K562 (cell line): ENCODE results near the gene LSM14B. TPM values are rescaled to one million over a fixed set of nuclear protein-coding genes. Genes with fewer than 3 reads are reported as not detected.

Experiments
- ATAC-seq: fragments of 200-7000 bp; cut with Tn5 transposase; 3 replicates; pipeline ENCODE4 v1.9.1; 2020; ENCODE audit warnings: moderate library complexity
- BruUV-seq: library from RNA; stranded (reverse); fragments of 400-500 nt; replicated peaks from 2 replicates; lab custom pipeline; 2021; lab: Mats Ljungman, UMichigan
- CTCF ChIA-PET: fragments of 300-600 bp; formaldehyde crosslinking; extraction: SDS; loops from one replicate; lab custom pipeline; 2021; ENCODE audit warnings: low intra/inter-chr PET ratio; lab: Yijun Ruan, JAX
- POLR2A ChIA-PET: fragments of 300-600, 350-650 bp; sonication (Branson Sonifier 250); formaldehyde crosslinking; extraction: SDS; loops from one replicate; lab custom pipeline; 2021; ENCODE audit warnings: antibody characterized with exemption, inconsistent platforms; lab: Yijun Ruan, JAX
- DNase-seq, 4 experiments: peaks; one replicate each; pipeline versions ENCODE4 v3.0.0 to v3.0.0-alpha.2; 2011 to 2018; ENCODE audit warnings: low spot score in 3 of 4, mixed read lengths in 3 of 4; ENCODE audit errors: extremely low read depth in 1 of 4
- FAIRE-seq: peaks from 2 replicates; lab custom pipeline; 2011; peaks lifted over from hg19 to GRCh38; lab: Jason Lieb, UNC
- H2AFZ ChIP-seq: 2 replicates; pipeline ENCODE4 v1.6.0; 2011; ENCODE audit warnings: low read depth, low read length, control low read depth, inconsistent platforms
- H3K27ac ChIP-seq: fragments of 200-600 bp; 3 replicates; pipeline ENCODE4 v1.8.0; 2011; ENCODE audit warnings: low read depth, mild to moderate bottlenecking, control low read depth, inconsistent platforms, low read length, moderate library complexity, mixed read lengths; ENCODE audit errors: extremely low read depth
- H3K27me3 ChIP-seq, 2 experiments: fragments of 300-600 bp in 1 of 2; 2 replicates in 1 of 2; 3 replicates in 1 of 2; pipeline versions ENCODE4 v1.6.0 to v1.8.0; 2011; ENCODE audit warnings: inconsistent platforms in 2 of 2, low read length in 2 of 2, mild to moderate bottlenecking in 1 of 2, mixed read lengths in 1 of 2, moderate library complexity in 1 of 2; ENCODE audit not compliant: control insufficient read depth in 2 of 2, insufficient read depth in 2 of 2
- H3K36me3 ChIP-seq: fragments of 300-600 bp; 3 replicates; pipeline ENCODE4 v1.8.0; 2011; ENCODE audit warnings: mild to moderate bottlenecking, low read length, inconsistent platforms; ENCODE audit not compliant: control insufficient read depth, insufficient read depth
- H3K4me1 ChIP-seq, 2 experiments: fragments of 200-600 bp in 1 of 2; replicated peaks in 1 of 2; 2 replicates in 1 of 2; 3 replicates in 1 of 2; pipeline versions ENCODE4 v1.5.1 to v1.8.0; 2011; ENCODE audit warnings: inconsistent platforms in 2 of 2, low read length in 2 of 2, mild to moderate bottlenecking in 1 of 2, mixed read lengths in 1 of 2, moderate library complexity in 1 of 2; ENCODE audit not compliant: control insufficient read depth in 2 of 2, insufficient read depth in 2 of 2
- H3K4me2 ChIP-seq: 2 replicates; pipeline ENCODE4 v1.6.1; 2011; ENCODE audit warnings: low read length, control low read depth, inconsistent platforms, mixed read lengths; ENCODE audit not compliant: insufficient read depth
- H3K4me3 ChIP-seq: fragments of 200-600 bp; sonication (generic), shearing (Covaris generic); 2 replicates; pipeline ENCODE4 v1.5.1; 2016; ENCODE audit warnings: control low read depth, inconsistent platforms
- H3K79me2 ChIP-seq: fragments of 200-600 bp; 3 replicates; pipeline ENCODE4 v1.8.0; 2011; ENCODE audit warnings: low read length, inconsistent platforms; ENCODE audit not compliant: control insufficient read depth, insufficient read depth
- H3K9ac ChIP-seq, 2 experiments: 2 replicates each; pipeline versions ENCODE4 v1.6.0 to v1.6.1; 2011; ENCODE audit warnings: low read depth in 2 of 2, low read length in 2 of 2, control low read depth in 1 of 2, inconsistent platforms in 1 of 2, mild to moderate bottlenecking in 1 of 2, mixed read lengths in 1 of 2; ENCODE audit not compliant: insufficient read depth in 1 of 2
- H3K9me1 ChIP-seq: one replicate; pipeline ENCODE4 v1.6.0; 2011; ENCODE audit warnings: inconsistent platforms, mild to moderate bottlenecking, low read length, moderate library complexity; ENCODE audit not compliant: control insufficient read depth, insufficient read depth
- H3K9me3 ChIP-seq: replicated peaks from 2 replicates; pipeline ENCODE4 v1.5.1; 2011; ENCODE audit warnings: low read depth, low read length, inconsistent platforms; ENCODE audit not compliant: control insufficient read depth, insufficient read depth
- H4K20me1 ChIP-seq: replicated peaks from 2 replicates; pipeline ENCODE4 v1.6.1; 2011; ENCODE audit warnings: low read length, inconsistent platforms, mixed read lengths; ENCODE audit not compliant: control insufficient read depth, insufficient read depth
- KAT7 ChIP-seq: sonication (generic); formaldehyde crosslinking; IDR thresholded peaks from 2 replicates; pipeline ENCODE4 v1.8.0; 2022; ENCODE audit warnings: missing genetic modification reagents, mild to moderate bottlenecking, borderline replicate concordance
- LEF1 ChIP-seq: fragments of 450-650 bp; IDR thresholded peaks from 2 replicates; pipeline ENCODE4 v1.6.1; 2016; ENCODE audit warnings: mild to moderate bottlenecking
- PYGO2 ChIP-seq: fragments of 450-650 bp; IDR thresholded peaks from 2 replicates; pipeline ENCODE4 v1.6.1; 2016; ENCODE audit warnings: mild to moderate bottlenecking, missing genetic modification characterization, moderate library complexity, missing compliant biosample characterization
- SMARCB1 ChIP-seq: IDR thresholded peaks from 2 replicates; pipeline ENCODE4 v1.6.1; 2011; ENCODE audit warnings: improper control_type of control experiment, low read depth; ENCODE audit not compliant: insufficient read length
- ZFP30 ChIP-seq: fragments of 250-450 bp; sonication (Bioruptor Pico); IDR thresholded peaks from 2 replicates; pipeline ENCODE4 v1.8.0; 2022; ENCODE audit warnings: moderate library complexity, mild to moderate bottlenecking, inconsistent platforms, borderline replicate concordance
- ZNF197 ChIP-seq: fragments of 200-800 bp; sonication (Bioruptor generic); IDR thresholded peaks from 2 replicates; pipeline ENCODE4 v1.6.1; 2016; ENCODE audit warnings: low read depth, missing genetic modification characterization, missing compliant biosample characterization
- WGBS: fragments of 100-300 bp; shearing (Covaris generic); methylation state at CpG from one replicate; pipeline ENCODE4 v1.1.6; 2016; ENCODE audit warnings: low coverage, mixed read lengths; ENCODE audit not compliant: insufficient coverage; ENCODE audit errors: missing lambda C conversion rate; 5-methylcytosine and 5-hydroxymethylcytosine counted together
- in situ Hi-C: fragments of 300-500 bp; cut with MboI; formaldehyde crosslinking; loops from 4 replicates; pipeline ENCODE4 v1.15.0; 2018; ENCODE audit warnings: inconsistent platforms, mixed read lengths
- intact Hi-C: fragments of 100-400 bp; cut with micrococcal nuclease; formaldehyde crosslinking; loops from 2 replicates; pipeline ENCODE4 v1.14.2; 2022
- polyA plus RNA-seq, 8 experiments: library from polyadenylated mRNA; depleted of rRNA in 4 of 8; stranded (reverse) in 5 of 8; unstranded in 3 of 8; fragments of >200 nt; fragmentation: Nextera tagmentation in 2 of 8; fragmentation: Illumina TruSeq in 1 of 8; extraction: Ambion mirVana in 2 of 8; extraction: Trizol in 1 of 8; gene quantifications; 2 replicates each; pipeline versions ENCODE4 v1.2.1 to v1.2.3, GENCODE V29; 2011 to 2014; ENCODE audit warnings: inconsistent platforms in 1 of 8, missing spikeins in 1 of 8
- total RNA-seq, 7 experiments: library from RNA; depleted of rRNA in 6 of 7; stranded (reverse); fragments of >200 nt in 6 of 7; fragmentation: Illumina TruSeq in 2 of 7; extraction: Trizol in 2 of 7; gene quantifications; 2 replicates each; pipeline versions ENCODE4 v1.2.1 to v1.2.3, GENCODE V29; 2011 to 2021; ENCODE audit warnings: low replicate concordance in 1 of 7
- TF ChIP-seq, protein P1 (sequence below): sonication (generic); formaldehyde crosslinking; IDR thresholded peaks from 2 replicates; pipeline ENCODE4 v1.4.0; 2020; ENCODE audit warnings: mild to moderate bottlenecking, missing genetic modification reagents
- TF ChIP-seq, protein P2 (sequence below), 2 experiments: fragments of 450-650 bp; IDR thresholded peaks; 2 replicates each; pipeline ENCODE4 v1.6.1; 2018; ENCODE audit warnings: mild to moderate bottlenecking in 2 of 2, low read depth in 1 of 2; ENCODE audit not compliant: partially characterized antibody in 2 of 2
- TF ChIP-seq, protein P3 (sequence below), 2 experiments: IDR thresholded peaks in 1 of 2; conservative IDR thresholded peaks in 1 of 2; 2 replicates each; pipeline ENCODE4 v1.6.1; 2016; ENCODE audit warnings: low read depth in 2 of 2, mild to moderate bottlenecking in 1 of 2, missing compliant biosample characterization in 1 of 2, missing genetic modification characterization in 1 of 2, moderate library complexity in 1 of 2

The LSM14B gene
- total and polyA plus RNA-seq, 9 of the 15 experiments (the other 6 are each of a cell fraction or from before 2014, with no cell fraction given): 0.66 to 36.0 (median 20.2) TPM

DNA sequence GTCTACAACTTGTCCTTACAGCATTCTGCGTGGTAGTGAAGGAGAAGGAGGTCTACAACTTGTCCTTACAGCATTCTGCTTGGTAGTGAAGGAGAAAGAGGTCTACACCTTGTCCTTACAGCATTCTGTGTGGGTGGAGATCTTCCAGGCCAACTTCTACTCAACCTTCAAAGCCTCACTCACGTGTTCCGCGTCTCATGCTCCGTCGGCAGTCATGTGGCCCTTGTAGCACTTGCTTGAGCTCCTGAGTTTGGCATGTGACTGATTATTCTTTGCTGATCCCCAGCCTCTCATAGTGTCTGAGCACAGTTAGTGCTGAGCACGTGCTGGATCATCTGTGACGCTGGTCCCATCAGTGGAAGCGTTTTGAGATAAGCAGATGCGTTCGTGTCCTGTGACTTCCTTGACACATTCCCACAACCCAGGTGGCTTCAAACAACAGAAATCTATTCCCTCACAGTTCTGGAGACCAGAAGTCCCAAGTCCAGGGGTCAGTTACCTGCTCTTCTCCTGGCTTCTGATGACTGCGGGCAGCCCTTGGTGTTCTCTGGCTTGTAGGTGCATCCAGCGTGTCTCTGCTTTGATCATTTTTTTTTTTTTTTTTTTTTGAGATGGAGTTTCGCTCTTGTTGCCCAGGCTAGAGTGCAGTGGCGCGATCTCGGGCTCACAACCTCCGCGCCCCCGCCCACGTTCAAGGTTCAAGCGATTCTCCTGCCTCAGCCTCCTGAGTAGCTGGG lies 23.9 kb downstream of the LSM14B start:
- peaks cover 59% of the 10 kb centered on the region for H4K20me1 ChIP-seq
- TF ChIP-seq PYGO2 (tag) (no peak), ZNF197 (CRISPR knock-in tag) (peak; percentile 81), SMARCB1 (no peak), KAT7 (CRISPR knock-in tag) (peak; percentile 77; the same call in 1 of the 2 replicates), ZFP30 (CRISPR knock-in tag) (no peak), LEF1 (peak; percentile 90)
- TF ChIP-seq, protein P1, sequence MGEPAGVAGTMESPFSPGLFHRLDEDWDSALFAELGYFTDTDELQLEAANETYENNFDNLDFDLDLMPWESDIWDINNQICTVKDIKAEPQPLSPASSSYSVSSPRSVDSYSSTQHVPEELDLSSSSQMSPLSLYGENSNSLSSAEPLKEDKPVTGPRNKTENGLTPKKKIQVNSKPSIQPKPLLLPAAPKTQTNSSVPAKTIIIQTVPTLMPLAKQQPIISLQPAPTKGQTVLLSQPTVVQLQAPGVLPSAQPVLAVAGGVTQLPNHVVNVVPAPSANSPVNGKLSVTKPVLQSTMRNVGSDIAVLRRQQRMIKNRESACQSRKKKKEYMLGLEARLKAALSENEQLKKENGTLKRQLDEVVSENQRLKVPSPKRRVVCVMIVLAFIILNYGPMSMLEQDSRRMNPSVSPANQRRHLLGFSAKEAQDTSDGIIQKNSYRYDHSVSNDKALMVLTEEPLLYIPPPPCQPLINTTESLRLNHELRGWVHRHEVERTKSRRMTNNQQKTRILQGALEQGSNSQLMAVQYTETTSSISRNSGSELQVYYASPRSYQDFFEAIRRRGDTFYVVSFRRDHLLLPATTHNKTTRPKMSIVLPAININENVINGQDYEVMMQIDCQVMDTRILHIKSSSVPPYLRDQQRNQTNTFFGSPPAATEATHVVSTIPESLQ (CRISPR knock-in tag): peak; percentile 29; the same call in 1 of the 2 replicates
- TF ChIP-seq, protein P2, sequence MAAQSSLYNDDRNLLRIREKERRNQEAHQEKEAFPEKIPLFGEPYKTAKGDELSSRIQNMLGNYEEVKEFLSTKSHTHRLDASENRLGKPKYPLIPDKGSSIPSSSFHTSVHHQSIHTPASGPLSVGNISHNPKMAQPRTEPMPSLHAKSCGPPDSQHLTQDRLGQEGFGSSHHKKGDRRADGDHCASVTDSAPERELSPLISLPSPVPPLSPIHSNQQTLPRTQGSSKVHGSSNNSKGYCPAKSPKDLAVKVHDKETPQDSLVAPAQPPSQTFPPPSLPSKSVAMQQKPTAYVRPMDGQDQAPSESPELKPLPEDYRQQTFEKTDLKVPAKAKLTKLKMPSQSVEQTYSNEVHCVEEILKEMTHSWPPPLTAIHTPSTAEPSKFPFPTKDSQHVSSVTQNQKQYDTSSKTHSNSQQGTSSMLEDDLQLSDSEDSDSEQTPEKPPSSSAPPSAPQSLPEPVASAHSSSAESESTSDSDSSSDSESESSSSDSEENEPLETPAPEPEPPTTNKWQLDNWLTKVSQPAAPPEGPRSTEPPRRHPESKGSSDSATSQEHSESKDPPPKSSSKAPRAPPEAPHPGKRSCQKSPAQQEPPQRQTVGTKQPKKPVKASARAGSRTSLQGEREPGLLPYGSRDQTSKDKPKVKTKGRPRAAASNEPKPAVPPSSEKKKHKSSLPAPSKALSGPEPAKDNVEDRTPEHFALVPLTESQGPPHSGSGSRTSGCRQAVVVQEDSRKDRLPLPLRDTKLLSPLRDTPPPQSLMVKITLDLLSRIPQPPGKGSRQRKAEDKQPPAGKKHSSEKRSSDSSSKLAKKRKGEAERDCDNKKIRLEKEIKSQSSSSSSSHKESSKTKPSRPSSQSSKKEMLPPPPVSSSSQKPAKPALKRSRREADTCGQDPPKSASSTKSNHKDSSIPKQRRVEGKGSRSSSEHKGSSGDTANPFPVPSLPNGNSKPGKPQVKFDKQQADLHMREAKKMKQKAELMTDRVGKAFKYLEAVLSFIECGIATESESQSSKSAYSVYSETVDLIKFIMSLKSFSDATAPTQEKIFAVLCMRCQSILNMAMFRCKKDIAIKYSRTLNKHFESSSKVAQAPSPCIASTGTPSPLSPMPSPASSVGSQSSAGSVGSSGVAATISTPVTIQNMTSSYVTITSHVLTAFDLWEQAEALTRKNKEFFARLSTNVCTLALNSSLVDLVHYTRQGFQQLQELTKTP (IDR thresholded peaks at IDR 0.05; ENCODE audit: low read depth in 1 of 2, partially characterized antibody in 2 of 2): peak in 1 of 2 experiments; percentile 74
- TF ChIP-seq, protein P3, sequence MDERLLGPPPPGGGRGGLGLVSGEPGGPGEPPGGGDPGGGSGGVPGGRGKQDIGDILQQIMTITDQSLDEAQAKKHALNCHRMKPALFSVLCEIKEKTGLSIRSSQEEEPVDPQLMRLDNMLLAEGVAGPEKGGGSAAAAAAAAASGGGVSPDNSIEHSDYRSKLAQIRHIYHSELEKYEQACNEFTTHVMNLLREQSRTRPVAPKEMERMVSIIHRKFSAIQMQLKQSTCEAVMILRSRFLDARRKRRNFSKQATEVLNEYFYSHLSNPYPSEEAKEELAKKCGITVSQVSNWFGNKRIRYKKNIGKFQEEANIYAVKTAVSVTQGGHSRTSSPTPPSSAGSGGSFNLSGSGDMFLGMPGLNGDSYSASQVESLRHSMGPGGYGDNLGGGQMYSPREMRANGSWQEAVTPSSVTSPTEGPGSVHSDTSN (CRISPR knock-in tag; IDR thresholded peaks at IDR 0.05; ENCODE audit: low read depth): no peak
- TF ChIP-seq, protein P3 (tag; conservative IDR thresholded peaks at IDR 0.05; ENCODE audit: low read depth): peak; percentile 57; the same call in 1 of the 2 replicates

More for the DNA sequence above, 23.9 kb downstream of the LSM14B start:
- ATAC-seq (peak; percentile 37), DNase-seq (peak in 2 of 4 experiments; percentile 64 to 89), FAIRE-seq (peak; percentile 98)
- H3K9me3 ChIP-seq: no peaks in the 10 kb centered on the region
- H3K27ac ChIP-seq: peak overlapping the region; percentile 54
- WGBS: 35% methylated on average over 19 of the region's 22 CpGs
- H2AFZ ChIP-seq: peak overlapping the region; percentile 0; the same call in 1 of the 2 replicates
- H3K27me3 ChIP-seq: no peaks in the 10 kb centered on the region
- no peak overlapping the region for H3K4me3 ChIP-seq
- H3K9me1 ChIP-seq: peaks cover 3% of the 10 kb centered on the region
- H3K4me2 ChIP-seq: peak overlapping the region; percentile 17
- H3K9ac ChIP-seq: peak overlapping the region; percentile 26 to 74; a peak in 2 of 4 replicates
- peaks cover 42 to 80% of the 10 kb centered on the region in 2 experiments; a peak in 4 of 5 replicates for H3K4me1 ChIP-seq
- POLR2A ChIA-PET: interaction anchor here (1.0 to 1.2 kb wide), 3 partner anchors 9 to 31 kb away, joined by 3 to 4 read pairs (median 4); no protein-coding TSS in a partner anchor
- peaks cover 44% of the 10 kb centered on the region for H3K36me3 ChIP-seq
- BruUV-seq: no TSS peak
- intact Hi-C loops (loop anchor here (10.0 kb wide), 1 partner anchor 239 kb away; the partner anchor contains the start of gene RPS21), in situ Hi-C loops (no loop called here)
- H3K79me2 ChIP-seq: peaks cover 93% of the 10 kb centered on the region
- CTCF ChIA-PET: interaction anchor here (0.6 kb wide), 1 partner anchor 78 kb away, joined by 3 read pairs; no protein-coding TSS in a partner anchor
